ENCODE measurements around the gene FGFBP1.
A peak's percentile ranks its signal among the peaks of the same experiment; 100 is the strongest.

Gene FGFBP1

DNA sequence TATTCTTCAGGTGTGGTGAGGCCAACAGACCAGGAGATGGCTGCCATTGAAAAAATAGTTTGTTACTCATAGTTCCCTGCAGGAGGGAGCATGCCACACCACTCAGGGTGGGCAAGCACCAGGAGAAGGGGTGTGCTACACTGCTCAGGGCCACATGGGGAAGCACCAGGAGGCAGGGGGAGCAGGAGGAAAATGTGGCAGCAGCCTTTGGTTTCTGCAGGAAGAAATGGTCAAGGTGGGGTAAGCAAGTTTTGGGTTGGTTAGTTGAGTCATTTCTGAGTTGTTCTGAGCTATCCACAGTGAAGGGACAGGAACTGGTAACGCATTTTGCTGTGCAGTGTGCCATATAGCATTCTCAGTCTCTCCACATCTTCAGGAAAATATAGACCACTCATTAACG lies 23.8 kb downstream of the FGFBP1 start:
- no peak for TF ChIP-seq CTCF (IDR thresholded peaks at IDR 0.05; ENCODE audit: low read depth, low read length, missing control alignments)
- no peak for DNase-seq (ENCODE audit: extremely low read depth, low read depth)
- H3K4me3 ChIP-seq (replicated peaks; ENCODE audit: low read depth, low read length) = no peak overlapping the region

DNA sequence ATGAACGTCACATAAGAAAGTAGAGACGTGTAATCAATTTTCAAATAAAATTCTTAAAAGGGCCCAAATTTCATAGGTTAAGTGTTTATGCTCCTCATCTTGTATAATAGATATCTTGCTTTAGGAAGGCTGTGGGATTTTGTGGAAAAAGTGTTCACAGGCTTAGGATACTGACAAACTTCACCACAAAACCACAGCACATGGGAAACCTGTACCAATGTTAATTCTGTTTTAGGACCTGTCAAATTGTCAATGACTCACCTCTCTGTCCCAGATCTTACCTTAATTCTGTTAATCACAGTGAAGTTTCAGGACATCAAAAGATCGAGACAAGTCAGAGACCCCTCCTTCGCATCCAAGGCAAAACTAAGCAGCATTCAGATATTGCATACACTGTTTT lies 24.2 kb downstream of the FGFBP1 start:
- no peak overlapping the region for H3K4me3 ChIP-seq (replicated peaks; ENCODE audit: low read depth, low read length)
- no peak for TF ChIP-seq CTCF (IDR thresholded peaks at IDR 0.05; ENCODE audit: low read depth, low read length, missing control alignments)
- DNase-seq (ENCODE audit: extremely low read depth, low read depth) = no peak

DNA sequence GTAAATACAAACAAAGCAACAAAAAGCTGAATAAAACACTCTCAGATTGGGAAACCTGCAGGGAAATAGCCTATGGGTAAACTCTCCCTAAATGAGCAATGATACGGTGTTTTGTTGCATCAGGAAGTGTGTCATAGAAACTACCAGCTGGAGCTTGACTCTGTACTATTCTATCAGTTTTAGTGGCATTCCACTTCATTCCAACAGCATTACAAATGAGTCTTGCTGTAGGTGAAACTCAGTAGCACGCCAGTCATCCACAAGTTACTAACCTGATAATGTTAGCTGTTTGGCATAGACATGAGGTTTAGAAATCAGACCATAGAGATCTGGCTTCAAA lies 24.9 kb downstream of the FGFBP1 start:
- H3K4me3 ChIP-seq (replicated peaks; ENCODE audit: low read depth, low read length) = no peak overlapping the region
- no peak for TF ChIP-seq CTCF (IDR thresholded peaks at IDR 0.05; ENCODE audit: low read depth, low read length, missing control alignments)
- peak; percentile 72 for DNase-seq (ENCODE audit: extremely low read depth, low read depth)

GRCh38 chr4:15912961-15913630 lies 25.4 kb downstream of the FGFBP1 start:
- no peak for DNase-seq (ENCODE audit: extremely low read depth, low read depth)
- H3K4me3 ChIP-seq (replicated peaks; ENCODE audit: low read depth, low read length) = no peak overlapping the region
- no peak for TF ChIP-seq CTCF (IDR thresholded peaks at IDR 0.05; ENCODE audit: low read depth, low read length, missing control alignments)

GRCh38 chr4:15912236-15912635 lies 26.3 kb downstream of the FGFBP1 start:
- TF ChIP-seq CTCF (IDR thresholded peaks at IDR 0.05; ENCODE audit: low read depth, low read length, missing control alignments) = no peak
- DNase-seq (ENCODE audit: extremely low read depth, low read depth) = no peak
- no peak overlapping the region for H3K4me3 ChIP-seq (replicated peaks; ENCODE audit: low read depth, low read length)

DNA sequence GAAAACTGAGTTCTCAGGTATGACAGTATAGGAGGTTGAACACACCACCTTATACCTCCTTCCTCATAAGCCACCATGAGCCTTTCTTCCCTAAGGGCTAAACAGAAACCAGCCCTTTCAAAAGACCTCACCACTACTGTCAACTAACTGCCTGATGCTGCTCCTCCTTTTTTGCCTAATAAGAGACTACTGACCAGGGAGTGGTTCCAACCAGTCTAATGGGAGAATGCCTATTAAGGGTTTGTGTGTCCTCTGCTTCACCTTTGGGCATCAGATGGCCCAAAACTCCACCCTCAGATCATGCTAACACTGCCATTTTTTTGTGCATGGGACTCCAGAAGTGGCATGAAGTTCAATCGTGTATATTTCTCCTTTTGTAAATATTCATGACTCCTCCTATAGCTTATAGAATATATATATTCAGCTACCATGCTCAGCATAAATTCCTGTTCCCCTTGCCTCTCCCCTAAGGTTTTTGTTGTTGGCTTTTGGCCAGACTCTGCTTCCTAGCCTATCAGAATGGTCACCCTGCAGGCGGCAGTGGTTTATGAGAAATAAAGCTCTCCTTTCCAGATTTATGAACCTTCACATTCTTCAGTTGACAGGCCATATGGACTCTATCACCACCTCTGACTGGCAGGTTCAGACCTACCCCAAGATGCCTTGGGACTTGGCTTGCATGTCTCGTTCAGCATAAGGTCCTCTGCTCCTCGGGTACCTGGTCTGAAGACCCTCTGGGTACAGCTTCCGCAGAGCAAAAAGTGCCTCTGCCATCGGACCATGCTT lies 28.2 kb downstream of the FGFBP1 start:
- no peak for TF ChIP-seq CTCF (IDR thresholded peaks at IDR 0.05; ENCODE audit: low read depth, low read length, missing control alignments)
- DNase-seq (ENCODE audit: extremely low read depth, low read depth) = no peak

More for the DNA sequence above, 28.2 kb downstream of the FGFBP1 start:
- H3K4me3 ChIP-seq (replicated peaks; ENCODE audit: low read depth, low read length) = no peak overlapping the region
